ENCODE data around the gene CDH15.
"Not testable (repeated sequence)": the region's sequence is repeated elsewhere in the genome, so short reads cannot be mapped to it uniquely, and the experiment has no call there.

Gene CDH15

GRCh38 chr16:89202422-89203215 is 31.1 kb downstream of the CDH15 start:
- DNase-seq: no peak

- DNase-seq: no peak
Measured at GRCh38 chr16:89207993-89208392, 36.4 kb downstream of the CDH15 start.

- no peak for DNase-seq
Measured at GRCh38 chr16:89209522-89210044, 38.0 kb downstream of the CDH15 start.

GRCh38 chr16:89210165-89210903 is 38.8 kb downstream of the CDH15 start:
- no peak for DNase-seq

- no peak for DNase-seq
Measured at GRCh38 chr16:89210904-89211515, 39.5 kb downstream of the CDH15 start.

GRCh38 chr16:89216315-89217137 is 45.0 kb downstream of the CDH15 start:
- DNase-seq: peak; percentile 80

- DNase-seq: no peak
Measured at GRCh38 chr16:89217138-89217387, 45.5 kb downstream of the CDH15 start.

GRCh38 chr16:89217388-89218191 is 46.0 kb downstream of the CDH15 start, which contains the start of gene ZNF778:
TSS of gene ZNF778 (plus strand) at chr16:89217703. CDS start at chr16:89221128, 3,425 bp downstream.
- peak; percentile 85 for DNase-seq

GRCh38 chr16:89219365-89219764 is 47.8 kb downstream of the CDH15 start:
- DNase-seq: no peak

GRCh38 chr16:89221604-89222003 is 50.1 kb downstream of the CDH15 start:
- no peak for DNase-seq

- no peak for DNase-seq
Measured at GRCh38 chr16:89222931-89223330, 51.4 kb downstream of the CDH15 start.

- no peak for DNase-seq
Measured at GRCh38 chr16:89224665-89225064, 53.1 kb downstream of the CDH15 start.

- DNase-seq: no peak
Measured at GRCh38 chr16:89230255-89230654, 58.7 kb downstream of the CDH15 start.

GRCh38 chr16:89232107-89232506 is 60.6 kb downstream of the CDH15 start:
- no peak for DNase-seq

GRCh38 chr16:89233678-89234490 is 62.3 kb downstream of the CDH15 start:
- no peak for DNase-seq

- DNase-seq: no peak
Measured at GRCh38 chr16:89237733-89238132, 66.2 kb downstream of the CDH15 start.

GRCh38 chr16:89241187-89242007 is 69.8 kb downstream of the CDH15 start:
- peak; percentile 90 for DNase-seq

- no peak for DNase-seq
Measured at GRCh38 chr16:89242795-89243200, 71.2 kb downstream of the CDH15 start.

- no peak for DNase-seq
Measured at GRCh38 chr16:89243664-89244063, 72.1 kb downstream of the CDH15 start.

GRCh38 chr16:89244264-89244663 is 72.7 kb downstream of the CDH15 start:
- not testable (repeated sequence) for DNase-seq

All from CD4-positive, alpha-beta T cell treated with Interleukin-15 for 1 hour (primary cell).